Measurements from ENCODE around the gene IRF1.

IRF1 gene

DNA sequence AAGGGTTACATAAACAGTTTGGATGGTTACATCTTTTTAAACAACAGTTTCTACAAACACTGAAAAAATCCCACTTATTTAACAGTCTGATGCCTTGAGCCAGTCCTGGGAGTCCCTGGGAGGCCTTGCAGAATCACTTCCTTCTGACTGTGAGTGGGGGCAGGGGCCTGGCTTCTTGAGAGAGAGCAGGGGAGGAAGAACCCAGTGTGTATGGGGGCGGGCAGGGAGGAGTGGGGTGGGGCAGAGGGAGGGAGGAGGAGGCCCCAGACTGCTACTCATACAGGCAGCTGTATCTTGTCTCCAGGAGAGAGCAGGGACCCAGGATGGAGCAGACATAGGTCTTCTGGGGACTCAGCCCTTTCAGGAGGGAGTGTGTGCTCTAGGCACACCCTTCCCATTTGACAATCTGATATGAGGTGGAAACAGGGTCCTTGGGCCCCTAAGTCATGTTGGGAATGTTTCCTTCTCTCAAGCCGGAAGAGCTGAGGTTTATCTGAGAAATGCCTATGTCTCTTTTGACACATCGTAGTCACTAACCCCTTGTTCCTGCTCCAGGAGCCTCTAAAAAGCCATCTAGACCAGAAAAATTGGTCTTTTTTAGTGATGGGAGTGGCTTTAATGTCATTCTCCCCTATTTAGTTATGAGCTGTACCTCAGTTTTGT lies 52.8 kb downstream of the IRF1 start:
- DNase-seq (ENCODE audit: low read depth), result peak; percentile 70

DNA sequence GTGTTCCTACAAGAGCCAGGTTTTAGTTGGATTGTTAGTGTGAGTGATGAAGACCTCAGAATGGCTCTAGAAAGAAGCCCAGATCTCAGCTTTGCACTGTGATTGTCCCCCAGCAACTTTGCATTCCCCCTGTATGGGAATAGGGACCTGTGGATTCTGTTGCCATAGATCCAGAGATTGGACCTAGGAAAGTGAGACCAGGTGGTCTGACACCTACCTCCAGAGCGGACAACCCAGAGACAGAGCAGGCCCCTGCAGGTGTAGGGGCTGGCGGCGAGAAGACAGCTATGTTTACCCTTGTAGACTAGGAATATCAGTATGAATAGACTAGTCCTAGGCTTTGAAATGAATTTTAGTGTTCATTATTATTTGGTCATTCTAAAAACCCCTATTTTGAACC lies 53.6 kb downstream of the IRF1 start:
- no peak for DNase-seq (ENCODE audit: low read depth)
- TF ChIP-seq CTCF (IDR thresholded peaks at IDR 0.05; ENCODE audit: low read depth, low read length, missing control alignments), result no peak
- no peak overlapping the region for H3K4me3 ChIP-seq (ENCODE audit: low read depth, low read length)

More for the DNA sequence above, 52.8 kb downstream of the IRF1 start:
- no peak for TF ChIP-seq CTCF (IDR thresholded peaks at IDR 0.05; ENCODE audit: low read depth, low read length, missing control alignments)
- no peak overlapping the region for H3K4me3 ChIP-seq (ENCODE audit: low read depth, low read length)

DNA sequence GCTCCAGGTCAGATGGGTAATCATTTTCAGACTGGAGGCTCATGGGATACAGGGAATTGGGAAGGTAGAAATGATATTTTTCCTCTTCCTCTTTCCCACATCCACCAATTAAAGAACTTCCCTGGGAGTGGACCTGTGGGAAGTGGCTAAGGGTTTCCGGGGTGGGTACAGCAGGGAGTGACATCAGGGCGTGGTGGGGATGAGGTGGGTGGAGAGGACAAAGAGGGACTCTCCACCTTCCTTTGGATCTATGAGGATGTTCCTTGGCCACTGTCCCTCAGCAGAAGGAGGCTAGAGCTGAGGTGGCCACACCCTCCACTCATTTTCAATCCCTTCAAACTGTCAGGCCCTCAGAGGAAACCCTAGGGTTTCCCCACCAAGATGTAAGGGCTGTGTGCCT lies 54.7 kb downstream of the IRF1 start:
- no peak for TF ChIP-seq CTCF (IDR thresholded peaks at IDR 0.05; ENCODE audit: low read depth, low read length, missing control alignments)
- H3K4me3 ChIP-seq (ENCODE audit: low read depth, low read length), result no peak overlapping the region
- DNase-seq (ENCODE audit: low read depth), result no peak

GRCh38 chr5:132435447-132435846 lies 55.1 kb downstream of the IRF1 start:
- no peak for DNase-seq (ENCODE audit: low read depth)
- H3K4me3 ChIP-seq (ENCODE audit: low read depth, low read length), result no peak overlapping the region
- no peak for TF ChIP-seq CTCF (IDR thresholded peaks at IDR 0.05; ENCODE audit: low read depth, low read length, missing control alignments)

- no peak for DNase-seq (ENCODE audit: low read depth)
- TF ChIP-seq CTCF (IDR thresholded peaks at IDR 0.05; ENCODE audit: low read depth, low read length, missing control alignments), result no peak
- H3K4me3 ChIP-seq (ENCODE audit: low read depth, low read length), result no peak overlapping the region
These were observed 55.9 kb downstream of the IRF1 start for GRCh38 chr5:132434416-132435286.

GRCh38 chr5:132433141-132433540 lies 57.4 kb downstream of the IRF1 start:
- no peak overlapping the region for H3K4me3 ChIP-seq (ENCODE audit: low read depth, low read length)
- TF ChIP-seq CTCF (IDR thresholded peaks at IDR 0.05; ENCODE audit: low read depth, low read length, missing control alignments), result no peak
- DNase-seq (ENCODE audit: low read depth), result no peak

Measured in GM12864 (cell line).